Stimulated activated CD8-positive, alpha-beta memory T cell treated with anti-CD3 and anti-CD28 coated beads, Interleukin-15, amount 100 ng/mL, for 1 hour (primary cell): ENCODE measurements around the gene MAN2A2.
"Not testable (repeated sequence)": the region's sequence is repeated elsewhere in the genome, so short reads cannot be mapped to it uniquely, and the experiment has no call there.

Experiments
- DNase-seq: peaks from one replicate; pipeline ENCODE4 v3.0.0-alpha.2; 2020; ENCODE audit warnings: low read depth

MAN2A2 gene

GRCh38 chr15:90871716-90872485 lies 31.2 kb upstream of the MAN2A2 start:
- no peak for DNase-seq

DNA sequence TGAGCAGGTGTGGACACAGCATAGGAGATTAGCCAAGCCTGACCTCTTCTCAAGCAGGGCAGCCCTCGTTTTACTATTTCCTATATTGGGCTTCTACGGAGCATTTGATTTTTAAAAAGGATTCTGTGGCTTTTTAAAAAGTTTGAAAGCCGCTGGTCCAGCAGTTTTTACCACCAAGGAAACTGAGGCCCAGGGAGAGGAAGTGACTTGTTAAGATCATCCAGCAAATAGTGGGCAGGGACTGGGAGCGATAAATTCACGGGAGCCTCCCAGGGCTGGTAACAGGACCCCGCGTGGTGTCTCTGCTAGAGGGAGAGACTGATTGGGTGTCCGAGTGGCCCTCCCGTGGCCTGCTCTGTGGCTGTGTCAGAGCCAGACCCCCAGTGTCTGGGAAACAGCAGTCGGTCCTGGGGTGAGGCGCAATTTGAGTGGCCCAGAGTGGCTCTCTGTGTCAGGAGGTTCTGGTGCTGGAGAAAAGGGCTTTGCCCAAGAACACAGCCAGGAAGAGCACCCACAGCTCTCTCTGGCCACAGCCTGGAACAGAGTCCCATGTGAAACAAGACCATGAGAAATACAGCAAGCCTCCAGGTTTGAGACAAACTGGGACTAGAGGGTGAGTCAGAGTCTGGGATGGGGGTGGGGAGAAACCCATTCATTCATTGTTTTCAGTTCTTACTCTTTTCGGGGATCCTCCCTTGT lies 30.5 kb upstream of the MAN2A2 start:
- no peak for DNase-seq

GRCh38 chr15:90873488-90873997 lies 29.6 kb upstream of the MAN2A2 start:
- no peak for DNase-seq

- no peak for DNase-seq
Measured at GRCh38 chr15:90873998-90874605, 29.0 kb upstream of the MAN2A2 start.

- not testable (repeated sequence) for DNase-seq
Measured at GRCh38 chr15:90874986-90875385, 28.1 kb upstream of the MAN2A2 start.

DNA sequence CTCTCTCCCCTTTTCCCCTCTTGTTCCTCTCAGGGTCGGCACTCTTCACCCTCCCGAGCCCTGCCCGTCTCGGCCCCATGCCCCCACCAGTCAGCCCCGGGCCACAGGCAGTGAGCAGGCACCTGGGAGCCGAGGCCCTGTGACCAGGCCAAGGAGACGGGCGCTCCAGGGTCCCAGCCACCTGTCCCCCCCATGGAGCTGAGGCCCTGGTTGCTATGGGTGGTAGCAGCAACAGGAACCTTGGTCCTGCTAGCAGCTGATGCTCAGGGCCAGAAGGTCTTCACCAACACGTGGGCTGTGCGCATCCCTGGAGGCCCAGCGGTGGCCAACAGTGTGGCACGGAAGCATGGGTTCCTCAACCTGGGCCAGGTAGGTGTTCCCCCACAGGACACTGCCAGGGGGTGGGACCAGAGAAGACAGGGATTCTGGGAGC lies 27.5 kb upstream of the MAN2A2 start:
- DNase-seq = no peak

- no peak for DNase-seq
Measured at GRCh38 chr15:90876046-90876445, 27.1 kb upstream of the MAN2A2 start.

DNA sequence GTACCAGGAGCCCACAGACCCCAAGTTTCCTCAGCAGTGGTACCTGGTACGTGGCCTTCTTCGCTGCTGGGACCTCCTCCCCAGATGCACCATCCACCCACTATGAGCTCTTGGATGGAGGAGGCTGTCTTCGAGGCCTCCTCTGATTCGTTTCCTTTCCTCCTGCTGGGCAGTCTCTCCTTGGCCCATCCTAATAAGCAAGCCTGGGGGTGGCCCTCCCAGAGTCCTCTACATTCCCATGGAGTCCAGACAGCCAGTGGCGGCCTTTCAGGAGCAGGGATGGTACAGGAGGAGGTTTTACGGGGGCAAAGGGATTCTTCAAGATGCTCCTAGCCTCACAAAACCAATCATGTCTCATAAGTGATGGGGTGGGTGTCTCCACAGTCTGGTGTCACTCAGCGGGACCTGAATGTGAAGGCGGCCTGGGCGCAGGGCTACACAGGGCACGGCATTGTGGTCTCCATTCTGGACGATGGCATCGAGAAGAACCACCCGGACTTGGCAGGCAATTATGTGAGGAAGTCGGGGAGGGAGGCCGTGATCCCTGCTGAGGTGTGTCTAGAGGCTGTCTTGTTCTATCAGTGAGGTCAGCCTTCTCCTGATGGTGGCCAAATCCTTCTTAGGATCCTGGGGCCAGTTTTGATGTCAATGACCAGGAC lies 26.5 kb upstream of the MAN2A2 start:
- DNase-seq = no peak

DNA sequence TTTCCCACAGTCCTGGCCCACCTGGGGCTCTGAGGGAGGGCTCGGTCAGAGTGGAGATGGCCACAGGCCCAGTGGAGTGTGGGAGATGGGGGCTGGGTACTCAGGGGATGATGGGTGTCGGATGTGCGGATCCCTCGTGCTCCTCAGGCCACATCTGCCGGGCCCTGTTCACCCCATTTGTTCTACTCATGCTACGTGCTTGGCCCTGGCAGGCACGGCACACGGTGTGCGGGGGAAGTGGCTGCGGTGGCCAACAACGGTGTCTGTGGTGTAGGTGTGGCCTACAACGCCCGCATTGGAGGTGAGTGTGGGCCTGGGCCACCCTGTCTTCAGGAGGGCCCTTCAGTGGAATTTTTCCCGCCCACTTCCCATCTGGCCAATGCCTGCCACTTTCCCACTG lies 25.8 kb upstream of the MAN2A2 start:
- DNase-seq = no peak

GRCh38 chr15:90877996-90878395 lies 25.1 kb upstream of the MAN2A2 start:
- no peak for DNase-seq

DNA sequence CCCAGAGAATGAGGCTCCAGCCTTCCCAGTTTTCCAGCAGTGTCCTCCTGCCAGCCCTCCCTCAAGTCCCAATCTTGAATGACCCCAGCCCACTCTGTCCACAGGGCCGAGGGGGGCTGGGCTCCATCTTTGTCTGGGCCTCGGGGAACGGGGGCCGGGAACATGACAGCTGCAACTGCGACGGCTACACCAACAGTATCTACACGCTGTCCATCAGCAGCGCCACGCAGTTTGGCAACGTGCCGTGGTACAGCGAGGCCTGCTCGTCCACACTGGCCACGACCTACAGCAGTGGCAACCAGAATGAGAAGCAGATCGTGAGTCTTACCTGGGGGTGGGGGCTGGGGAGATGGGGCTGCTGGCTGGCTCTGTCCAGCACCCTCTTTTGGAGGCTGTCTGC lies 24.4 kb upstream of the MAN2A2 start:
- no peak for DNase-seq

DNA sequence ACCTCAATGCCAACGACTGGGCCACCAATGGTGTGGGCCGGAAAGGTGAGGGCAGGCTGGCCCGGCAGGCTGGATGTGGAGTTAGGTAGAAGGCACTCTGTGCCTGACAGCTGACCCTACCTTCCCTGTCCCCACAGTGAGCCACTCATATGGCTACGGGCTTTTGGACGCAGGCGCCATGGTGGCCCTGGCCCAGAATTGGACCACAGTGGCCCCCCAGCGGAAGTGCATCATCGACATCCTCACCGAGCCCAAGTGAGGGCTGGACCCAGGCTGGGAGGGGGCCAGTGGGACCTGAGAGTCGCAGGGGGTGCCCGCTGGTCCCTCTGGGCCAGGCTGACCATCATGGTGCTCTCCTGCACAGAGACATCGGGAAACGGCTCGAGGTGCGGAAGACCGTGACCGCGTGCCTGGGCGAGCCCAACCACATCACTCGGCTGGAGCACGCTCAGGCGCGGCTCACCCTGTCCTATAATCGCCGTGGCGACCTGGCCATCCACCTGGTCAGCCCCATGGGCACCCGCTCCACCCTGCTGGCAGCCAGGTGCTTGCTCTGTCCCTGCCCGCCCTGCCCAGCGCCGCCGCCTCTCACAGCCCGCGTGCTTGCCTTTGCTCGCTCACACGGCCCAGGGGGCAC lies 23.3 kb upstream of the MAN2A2 start:
- no peak for DNase-seq

GRCh38 chr15:90880381-90881145 lies 22.5 kb upstream of the MAN2A2 start:
- no peak for DNase-seq

- no peak for DNase-seq
Measured at GRCh38 chr15:90881181-90881977, 21.7 kb upstream of the MAN2A2 start.

DNA sequence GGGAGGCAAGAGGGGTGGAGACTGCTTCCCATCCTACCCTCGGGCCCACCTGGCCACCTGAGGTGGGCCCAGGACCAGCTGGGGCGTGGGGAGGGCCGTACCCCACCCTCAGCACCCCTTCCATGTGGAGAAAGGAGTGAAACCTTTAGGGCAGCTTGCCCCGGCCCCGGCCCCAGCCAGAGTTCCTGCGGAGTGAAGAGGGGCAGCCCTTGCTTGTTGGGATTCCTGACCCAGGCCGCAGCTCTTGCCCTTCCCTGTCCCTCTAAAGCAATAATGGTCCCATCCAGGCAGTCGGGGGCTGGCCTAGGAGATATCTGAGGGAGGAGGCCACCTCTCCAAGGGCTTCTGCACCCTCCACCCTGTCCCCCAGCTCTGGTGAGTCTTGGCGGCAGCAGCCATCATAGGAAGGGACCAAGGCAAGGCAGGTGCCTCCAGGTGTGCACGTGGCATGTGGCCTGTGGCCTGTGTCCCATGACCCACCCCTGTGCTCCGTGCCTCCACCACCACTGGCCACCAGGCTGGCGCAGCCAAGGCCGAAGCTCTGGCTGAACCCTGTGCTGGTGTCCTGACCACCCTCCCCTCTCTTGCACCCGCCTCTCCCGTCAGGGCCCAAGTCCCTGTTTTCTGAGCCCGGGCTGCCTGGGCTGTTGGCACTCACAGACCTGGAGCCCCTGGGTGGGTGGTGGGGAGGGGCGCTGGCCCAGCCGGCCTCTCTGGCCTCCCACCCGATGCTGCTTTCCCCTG lies 21.0 kb upstream of the MAN2A2 start:
- DNase-seq = no peak

DNA sequence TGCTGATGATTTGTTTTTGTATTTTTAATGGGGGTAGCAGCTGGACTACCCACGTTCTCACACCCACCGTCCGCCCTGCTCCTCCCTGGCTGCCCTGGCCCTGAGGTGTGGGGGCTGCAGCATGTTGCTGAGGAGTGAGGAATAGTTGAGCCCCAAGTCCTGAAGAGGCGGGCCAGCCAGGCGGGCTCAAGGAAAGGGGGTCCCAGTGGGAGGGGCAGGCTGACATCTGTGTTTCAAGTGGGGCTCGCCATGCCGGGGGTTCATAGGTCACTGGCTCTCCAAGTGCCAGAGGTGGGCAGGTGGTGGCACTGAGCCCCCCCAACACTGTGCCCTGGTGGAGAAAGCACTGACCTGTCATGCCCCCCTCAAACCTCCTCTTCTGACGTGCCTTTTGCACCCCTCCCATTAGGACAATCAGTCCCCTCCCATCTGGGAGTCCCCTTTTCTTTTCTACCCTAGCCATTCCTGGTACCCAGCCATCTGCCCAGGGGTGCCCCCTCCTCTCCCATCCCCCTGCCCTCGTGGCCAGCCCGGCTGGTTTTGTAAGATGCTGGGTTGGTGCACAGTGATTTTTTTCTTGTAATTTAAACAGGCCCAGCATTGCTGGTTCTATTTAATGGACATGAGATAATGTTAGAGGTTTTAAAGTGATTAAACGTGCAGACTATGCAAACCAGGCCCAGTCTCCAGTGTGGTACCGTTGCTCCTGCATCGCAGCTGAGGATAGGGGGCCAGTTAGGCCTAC lies 20.1 kb upstream of the MAN2A2 start:
- no peak for DNase-seq

DNA sequence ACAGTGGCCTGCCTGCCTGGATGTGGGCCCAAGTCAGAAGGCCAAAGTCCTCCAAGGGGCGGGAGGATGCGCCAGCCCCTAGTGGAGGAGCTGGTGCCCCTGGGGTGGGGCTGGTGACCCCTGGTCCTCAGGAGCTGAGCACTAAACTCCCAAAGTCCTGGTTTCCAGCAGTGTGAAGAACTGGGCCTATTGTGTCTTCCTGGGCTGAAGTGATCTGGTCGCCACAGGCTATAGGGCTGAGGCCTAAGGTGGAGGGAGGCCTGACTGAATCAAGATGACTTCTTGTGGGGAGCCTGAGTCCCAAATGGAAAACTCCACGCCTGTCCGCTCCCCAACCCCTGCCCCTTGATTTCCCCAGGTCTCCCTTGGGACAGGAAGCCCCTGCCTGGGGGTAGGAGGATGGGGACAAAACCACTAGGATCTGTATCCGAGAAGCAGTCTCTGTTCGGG lies 19.6 kb upstream of the MAN2A2 start:
- DNase-seq = no peak

- no peak for DNase-seq
Measured at GRCh38 chr15:90883976-90884718, 19.0 kb upstream of the MAN2A2 start, which contains the start of gene FES. Gene FES, plus strand, starts transcription at chr15:90884504. Its CDS starts 542 bp downstream, at chr15:90885046.
